Endothelial cell of umbilical vein (primary cell): ENCODE data around the gene ZNF616. TPM values are rescaled to one million over a fixed set of nuclear protein-coding genes. Genes with fewer than 3 reads are reported as not detected.

ENCODE experiments used
- BruUV-seq: library from RNA; stranded (reverse); fragments of 400-500 nt; replicated peaks from 2 replicates; lab custom pipeline; 2021; lab: Mats Ljungman, UMichigan
- CTCF ChIA-PET: fragments of 300-600, 350-600 bp; sonication (Branson Sonifier 250); formaldehyde crosslinking; loops from one replicate; lab custom pipeline; 2021; ENCODE audit warnings: antibody characterized with exemption, inconsistent platforms; lab: Charles Lee
- POLR2A ChIA-PET: fragments of 300-600, 350-600 bp; sonication (Branson Sonifier 250); formaldehyde crosslinking; loops from one replicate; lab custom pipeline; 2021; ENCODE audit warnings: antibody characterized with exemption, inconsistent platforms; lab: Charles Lee
- DNase-seq: peaks from one replicate; pipeline ENCODE4 v3.0.0-alpha.2; 2011; ENCODE audit warnings: low read depth, low spot score
- FAIRE-seq: peaks from 2 replicates; lab custom pipeline; 2011; peaks lifted over from hg19 to GRCh38; lab: Jason Lieb, UNC
- H2AFZ ChIP-seq: 2 replicates; pipeline ENCODE4 v1.6.0; 2012; ENCODE audit warnings: low read depth, low read length, control low read depth, inconsistent platforms
- H3K27ac ChIP-seq: 2 replicates; pipeline ENCODE4 v1.5.1; 2011; ENCODE audit warnings: low read depth, mild to moderate bottlenecking, control low read depth, low read length, moderate library complexity; ENCODE audit not compliant: insufficient read depth
- H3K27me3 ChIP-seq, 2 experiments: 2 replicates each; pipeline versions ENCODE4 v1.6.0 to v1.6.1; 2011; ENCODE audit warnings: low read length in 2 of 2, mixed read lengths in 1 of 2; ENCODE audit not compliant: control insufficient read depth in 2 of 2, insufficient read depth in 2 of 2
- H3K36me3 ChIP-seq, 2 experiments: 2 replicates in 1 of 2; 3 replicates in 1 of 2; pipeline ENCODE4 v1.5.1; 2011; ENCODE audit warnings: low read length in 2 of 2, mild to moderate bottlenecking in 1 of 2, moderate library complexity in 1 of 2; ENCODE audit not compliant: control insufficient read depth in 2 of 2, insufficient read depth in 2 of 2; ENCODE audit errors: extremely low read depth in 1 of 2
- H3K4me1 ChIP-seq: 3 replicates; pipeline ENCODE4 v1.5.1; 2011; ENCODE audit warnings: mild to moderate bottlenecking, low read length; ENCODE audit not compliant: control insufficient read depth, insufficient read depth; ENCODE audit errors: extremely low read depth
- H3K4me2 ChIP-seq: 2 replicates; pipeline ENCODE4 v1.6.1; 2011; ENCODE audit warnings: low read length, control low read depth, mixed read lengths; ENCODE audit not compliant: insufficient read depth
- H3K4me3 ChIP-seq, 3 experiments: fragments of 200-600 bp in 1 of 3; sonication (generic), shearing (Covaris generic) in 1 of 3; replicated peaks in 1 of 3; 2 replicates each; pipeline ENCODE4 v1.5.1; 2011 to 2016; ENCODE audit warnings: control low read depth in 3 of 3, low read length in 3 of 3, mild to moderate bottlenecking in 2 of 3, inconsistent platforms in 1 of 3, low read depth in 1 of 3, moderate library complexity in 1 of 3; ENCODE audit not compliant: insufficient read depth in 1 of 3
- H3K79me2 ChIP-seq: 2 replicates; pipeline ENCODE4 v1.6.0; 2012; ENCODE audit warnings: low read length, inconsistent platforms; ENCODE audit not compliant: control insufficient read depth, insufficient read depth
- H3K9ac ChIP-seq: replicated peaks from 2 replicates; pipeline ENCODE3; 2011; ENCODE audit warnings: low read length, control low read depth; ENCODE audit not compliant: insufficient read depth; ENCODE audit errors: extremely low read depth
- H3K9me1 ChIP-seq: replicated peaks from 3 replicates; pipeline ENCODE4 v1.6.0; 2011; ENCODE audit warnings: mild to moderate bottlenecking, low read length; ENCODE audit not compliant: control insufficient read depth, insufficient read depth; ENCODE audit errors: extremely low read depth
- H3K9me3 ChIP-seq: replicated peaks from 2 replicates; pipeline ENCODE4 v1.5.1; 2012; ENCODE audit warnings: low read length, inconsistent platforms; ENCODE audit not compliant: control insufficient read depth, insufficient read depth
- H4K20me1 ChIP-seq: replicated peaks from 2 replicates; pipeline ENCODE3; 2011; ENCODE audit warnings: mild to moderate bottlenecking, low read length; ENCODE audit not compliant: control insufficient read depth, insufficient read depth; ENCODE audit errors: extremely low read depth
- EZH2 ChIP-seq: IDR thresholded peaks from 2 replicates; pipeline ENCODE4 v1.6.1; 2012; ENCODE audit warnings: borderline replicate concordance, low read depth, mild to moderate bottlenecking, moderate library complexity, low read length, inconsistent platforms; ENCODE audit not compliant: severe bottlenecking
- FOS ChIP-seq: IDR thresholded peaks from 2 replicates; pipeline ENCODE4 v1.6.1; 2011; ENCODE audit warnings: mild to moderate bottlenecking, low read length, moderate library complexity, borderline replicate concordance; ENCODE audit not compliant: insufficient read depth
- JUN ChIP-seq: IDR thresholded peaks from 2 replicates; pipeline ENCODE4 v1.6.1; 2011; ENCODE audit warnings: borderline replicate concordance, low read depth; ENCODE audit not compliant: insufficient read length, insufficient read depth
- POLR2A ChIP-seq: IDR thresholded peaks from 2 replicates; pipeline ENCODE4 v1.6.1; 2012; ENCODE audit warnings: low read depth, mild to moderate bottlenecking, control low read depth, low read length
- POLR2AphosphoS5 ChIP-seq: IDR thresholded peaks from 2 replicates; pipeline ENCODE4 v1.6.1; 2012; ENCODE audit warnings: low read depth, mild to moderate bottlenecking, control low read depth, low read length, moderate library complexity; ENCODE audit not compliant: insufficient read depth
- dilution Hi-C: fragments of 300-500 bp; cut with MboI; formaldehyde crosslinking; loops from one replicate; pipeline ENCODE4 v1.15.0; 2019; ENCODE audit warnings: low sequenced_read_pairs; ENCODE audit not compliant: extremely low pct_ligation_motif_present
- intact Hi-C: fragments of 100-400 bp; cut with micrococcal nuclease; formaldehyde crosslinking; loops from one replicate; pipeline ENCODE4 v1.10.0; 2022
- polyA plus RNA-seq, 4 experiments: library from polyadenylated mRNA; depleted of rRNA in 3 of 4; stranded (reverse) in 3 of 4; unstranded in 1 of 4; fragments of >200 nt; gene quantifications; 2 replicates each; pipeline versions ENCODE4 v1.2.1 to v1.2.3, GENCODE V29; 2011 to 2012; ENCODE audit warnings: missing spikeins in 1 of 4
- total RNA-seq: library from RNA; stranded (reverse); gene quantifications from 2 replicates; pipeline ENCODE4 v1.2.3, GENCODE V29; 2021
- TF ChIP-seq, protein P1 (sequence below), 2 donors: IDR thresholded peaks; 1 replicate in 1 of 2; 2 replicates in 1 of 2; pipeline ENCODE4 v1.5.1; 2011; ENCODE audit warnings: low read length in 2 of 2, mild to moderate bottlenecking in 2 of 2, moderate library complexity in 2 of 2, control low read depth in 1 of 2, inconsistent platforms in 1 of 2, low read depth in 1 of 2; ENCODE audit not compliant: insufficient read depth in 1 of 2; ENCODE audit errors: extremely low read depth in 1 of 2
- TF ChIP-seq, protein P2 (sequence below): IDR thresholded peaks from 2 replicates; pipeline ENCODE4 v1.6.1; 2011; ENCODE audit not compliant: insufficient read depth, insufficient read length

Gene ZNF616
- total and polyA plus RNA-seq, 2 donors (not counting 3 experiments of a cell fraction or from before 2014, with no cell fraction given) = 1.7 to 9.1 TPM

DNA sequence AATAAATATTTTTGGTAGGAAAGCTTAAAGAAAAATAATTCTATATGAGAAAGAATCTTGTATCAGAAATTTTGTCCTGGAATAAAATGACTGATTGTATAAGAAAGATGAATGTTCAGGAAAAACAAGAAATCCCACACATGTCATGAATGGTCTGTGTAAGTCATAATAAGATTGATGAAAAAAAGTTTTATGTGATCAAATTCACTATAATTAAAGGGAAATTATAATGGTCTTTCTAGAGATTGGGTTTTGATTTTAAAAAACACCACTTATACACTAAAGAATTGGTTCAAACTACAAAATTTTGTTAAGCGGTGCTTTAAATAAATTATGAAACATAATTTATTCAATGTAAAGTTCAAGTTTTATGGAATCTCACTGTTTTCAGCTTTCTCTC lies 37.0 kb downstream of the ZNF616 start:
- dilution Hi-C loops = no loop called here
- no peak overlapping the region for H3K27ac ChIP-seq
- intact Hi-C loops = no loop called here
- no peaks in the 10 kb centered on the region for H3K36me3 ChIP-seq
- H3K9me3 ChIP-seq = no peaks in the 10 kb centered on the region
- no peak overlapping the region for H3K4me2 ChIP-seq
- DNase-seq (no peak), FAIRE-seq (no peak)
- H3K4me1 ChIP-seq = no peaks in the 10 kb centered on the region
- TF ChIP-seq JUN = no peak
- no peak for TF ChIP-seq POLR2A
- TF ChIP-seq FOS = no peak
- TF ChIP-seq EZH2 = no peak
- TF ChIP-seq POLR2AphosphoS5 = no peak
- TF ChIP-seq, protein P1, sequence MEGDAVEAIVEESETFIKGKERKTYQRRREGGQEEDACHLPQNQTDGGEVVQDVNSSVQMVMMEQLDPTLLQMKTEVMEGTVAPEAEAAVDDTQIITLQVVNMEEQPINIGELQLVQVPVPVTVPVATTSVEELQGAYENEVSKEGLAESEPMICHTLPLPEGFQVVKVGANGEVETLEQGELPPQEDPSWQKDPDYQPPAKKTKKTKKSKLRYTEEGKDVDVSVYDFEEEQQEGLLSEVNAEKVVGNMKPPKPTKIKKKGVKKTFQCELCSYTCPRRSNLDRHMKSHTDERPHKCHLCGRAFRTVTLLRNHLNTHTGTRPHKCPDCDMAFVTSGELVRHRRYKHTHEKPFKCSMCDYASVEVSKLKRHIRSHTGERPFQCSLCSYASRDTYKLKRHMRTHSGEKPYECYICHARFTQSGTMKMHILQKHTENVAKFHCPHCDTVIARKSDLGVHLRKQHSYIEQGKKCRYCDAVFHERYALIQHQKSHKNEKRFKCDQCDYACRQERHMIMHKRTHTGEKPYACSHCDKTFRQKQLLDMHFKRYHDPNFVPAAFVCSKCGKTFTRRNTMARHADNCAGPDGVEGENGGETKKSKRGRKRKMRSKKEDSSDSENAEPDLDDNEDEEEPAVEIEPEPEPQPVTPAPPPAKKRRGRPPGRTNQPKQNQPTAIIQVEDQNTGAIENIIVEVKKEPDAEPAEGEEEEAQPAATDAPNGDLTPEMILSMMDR (IDR thresholded peaks at IDR 0.05; ENCODE audit: extremely low read depth in 1 of 2, insufficient read depth in 1 of 2, low read depth in 1 of 2, low read length in 2 of 2) = no peak
- TF ChIP-seq, protein P2, sequence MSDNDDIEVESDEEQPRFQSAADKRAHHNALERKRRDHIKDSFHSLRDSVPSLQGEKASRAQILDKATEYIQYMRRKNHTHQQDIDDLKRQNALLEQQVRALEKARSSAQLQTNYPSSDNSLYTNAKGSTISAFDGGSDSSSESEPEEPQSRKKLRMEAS = no peak
- no peaks in the 10 kb centered on the region for H3K9me1 ChIP-seq
- H3K9ac ChIP-seq = no peak overlapping the region
- no peak overlapping the region for H3K4me3 ChIP-seq
- no TSS peak for BruUV-seq
- POLR2A ChIA-PET = no interaction called here
- CTCF ChIA-PET = no interaction called here
- H4K20me1 ChIP-seq = no peaks in the 10 kb centered on the region
- no peak overlapping the region for H2AFZ ChIP-seq
- H3K27me3 ChIP-seq = no peaks in the 10 kb centered on the region
- H3K79me2 ChIP-seq = no peaks in the 10 kb centered on the region
